ENCODE results near the gene CARD19. TPM values are rescaled to one million over a fixed set of nuclear protein-coding genes. Genes with fewer than 3 reads are reported as not detected.

Gene CARD19
- total RNA-seq, 1 experiment from 2014 or later, result 54.5 TPM

- POLR2A ChIA-PET, result no interaction called here
- Histone ChIP-seq H3K36me3 (ENCODE audit: control insufficient read depth in 1 of 2, insufficient read depth in 2 of 2, low read length in 2 of 2) (no peaks in the 10 kb centered on the region; a peak in 1 of 4 replicates), H2AFZ (ENCODE audit: low read depth, low read length, poor library complexity, severe bottlenecking) (no peak overlapping the region), H3K9ac (ENCODE audit: low read length) (no peak overlapping the region), H3K9me2 (ENCODE audit: insufficient read depth) (no peaks in the 10 kb centered on the region), H3K9me3 (ENCODE audit: control insufficient read depth in 1 of 2, insufficient read depth in 1 of 2, low read depth in 1 of 2, low read length in 2 of 2) (no peaks in the 10 kb centered on the region), H3K27ac (ENCODE audit: low read depth, low read length) (no peak overlapping the region), H3K4me3 (replicated peaks in 1 of 2; ENCODE audit: low read depth in 1 of 2, low read length in 2 of 2) (no peak overlapping the region), H4K20me1 (ENCODE audit: insufficient read depth) (no peaks in the 10 kb centered on the region), H3K79me2 (ENCODE audit: insufficient read depth, low read length) (no peaks in the 10 kb centered on the region), H3K27me3 (ENCODE audit: insufficient read depth, low read length) (no peaks in the 10 kb centered on the region), H3K4me1 (ENCODE audit: control insufficient read depth in 1 of 2, insufficient read depth in 2 of 2, low read length in 2 of 2) (no peaks in the 10 kb centered on the region), H3K4me2 (ENCODE audit: low read length) (no peak overlapping the region)
- RAD21 ChIA-PET (ENCODE audit: low non-redundant PET in 1 of 2, low total read pairs in 2 of 2, uncharacterized antibody in 2 of 2, unreplicated experiment in 2 of 2), result no interaction called here
- intact Hi-C loops (cut with micrococcal nuclease), result no loop called here
- no peak for DNase-seq (ENCODE audit: low read depth, low spot score)
- BruUV-seq (replicated peaks), result no TSS peak
- ATAC-seq, result no peak
- CTCF ChIA-PET, result no interaction called here
- TF ChIP-seq POLR2A (IDR thresholded peaks at IDR 0.05; ENCODE audit: borderline replicate concordance, extremely low read depth, insufficient read depth, insufficient read length), result no peak
These were observed 16.6 kb upstream of the CARD19 start for GRCh38 chr9:93079371-93079770.

- intact Hi-C loops (cut with micrococcal nuclease), result no loop called here
- no peak for TF ChIP-seq SP1 (IDR thresholded peaks at IDR 0.05; ENCODE audit: low read depth)
- no peak for TF ChIP-seq JUND (IDR thresholded peaks at IDR 0.05)
- no peak for TF ChIP-seq MAX (IDR thresholded peaks at IDR 0.05)
- no peak for TF ChIP-seq SIN3A (IDR thresholded peaks at IDR 0.05; ENCODE audit: low read depth)
- TF ChIP-seq TCF7L2 (IDR thresholded peaks at IDR 0.05; ENCODE audit: borderline replicate concordance, extremely low read depth, insufficient read depth, insufficient read length), result no peak
- TF ChIP-seq ZNF274 (IDR thresholded peaks at IDR 0.05; ENCODE audit: low read depth, low read length), result no peak
- TF ChIP-seq FOSL1 (IDR thresholded peaks at IDR 0.05; ENCODE audit: low read depth), result no peak
- TF ChIP-seq POLR2AphosphoS5 (IDR thresholded peaks at IDR 0.05; ENCODE audit: low read depth, low read length), result no peak
- no peak for TF ChIP-seq SRF (IDR thresholded peaks at IDR 0.05; ENCODE audit: low read depth)
- no peak for TF ChIP-seq CEBPB (IDR thresholded peaks at IDR 0.05; ENCODE audit: low read depth)
- no peak for TF ChIP-seq CTCF (IDR thresholded peaks at IDR 0.05 in 2 of 3, conservative IDR thresholded peaks at IDR 0.05 in 1 of 3; ENCODE audit: borderline replicate concordance in 1 of 3, insufficient read depth in 1 of 3, low read depth in 2 of 3, low read length in 2 of 3)
- no peak for TF ChIP-seq CBX3 (IDR thresholded peaks at IDR 0.05; ENCODE audit: low read depth)
- no peak for TF ChIP-seq RAD21 (IDR thresholded peaks at IDR 0.05; ENCODE audit: low read depth)
- no peak for TF ChIP-seq EZH2 (IDR thresholded peaks at IDR 0.05)
- no peak for TF ChIP-seq ELF1 (IDR thresholded peaks at IDR 0.05; ENCODE audit: borderline replicate concordance, low read depth)
- TF ChIP-seq EGR1 (IDR thresholded peaks at IDR 0.05; ENCODE audit: low read depth), result no peak
- TF ChIP-seq ZBTB33 (IDR thresholded peaks at IDR 0.05; ENCODE audit: extremely low read depth, insufficient replicate concordance, low read length), result no peak
- no peaks in the 10 kb centered on the region for H3K9me2 ChIP-seq (ENCODE audit: insufficient read depth)
- H3K79me2 ChIP-seq (ENCODE audit: insufficient read depth, low read length), result no peaks in the 10 kb centered on the region
- ChIA-PET POLR2A (no interaction called here), RAD21 (ENCODE audit: low non-redundant PET in 1 of 2, low total read pairs in 2 of 2, uncharacterized antibody in 2 of 2, unreplicated experiment in 2 of 2) (no interaction called here), CTCF (no interaction called here)
- no peak for ATAC-seq
- H2AFZ ChIP-seq (ENCODE audit: low read depth, low read length, poor library complexity, severe bottlenecking), result no peak overlapping the region
- DNase-seq (ENCODE audit: low read depth, low spot score), result no peak
- no peak overlapping the region for H3K4me2 ChIP-seq (ENCODE audit: low read length)
- BruUV-seq (replicated peaks), result no TSS peak
- no peaks in the 10 kb centered on the region for H3K4me1 ChIP-seq (ENCODE audit: control insufficient read depth in 1 of 2, insufficient read depth in 2 of 2, low read length in 2 of 2)
- H3K27me3 ChIP-seq (ENCODE audit: insufficient read depth, low read length), result no peaks in the 10 kb centered on the region
- no peaks in the 10 kb centered on the region for H4K20me1 ChIP-seq (ENCODE audit: insufficient read depth)
- no peak overlapping the region for H3K4me3 ChIP-seq (replicated peaks in 1 of 2; ENCODE audit: low read depth in 1 of 2, low read length in 2 of 2)
- no peaks in the 10 kb centered on the region; a peak in 1 of 4 replicates for H3K9me3 ChIP-seq (ENCODE audit: control insufficient read depth in 1 of 2, insufficient read depth in 1 of 2, low read depth in 1 of 2, low read length in 2 of 2)
- H3K27ac ChIP-seq (ENCODE audit: low read depth, low read length), result no peak overlapping the region
- no peaks in the 10 kb centered on the region; a peak in 2 of 4 replicates for H3K36me3 ChIP-seq (ENCODE audit: control insufficient read depth in 1 of 2, insufficient read depth in 2 of 2, low read length in 2 of 2)
- H3K9ac ChIP-seq (ENCODE audit: low read length), result no peak overlapping the region
These were observed 15.6 kb upstream of the CARD19 start for GRCh38 chr9:93080406-93080805.
